PFSK-1 (cell line): ENCODE data around the gene BMP2K.

Source experiments
- FOXP2 ChIP-seq: optimal IDR thresholded peaks from 2 replicates; pipeline ENCODE3; 2011; ENCODE audit warnings: borderline replicate concordance, control low read depth, inconsistent platforms; ENCODE audit not compliant: insufficient read depth; ENCODE audit errors: extremely low read length, extremely low read depth
- POLR2AphosphoS5 ChIP-seq: IDR thresholded peaks from 2 replicates; pipeline ENCODE4 v1.6.1; 2012; ENCODE audit warnings: low read depth, mild to moderate bottlenecking, control low read depth, low read length, moderate library complexity
- REST ChIP-seq, 2 experiments: IDR thresholded peaks; 2 replicates each; pipeline versions ENCODE4 v1.6.1 to v1.8.0; 2011 to 2012; ENCODE audit warnings: low read depth in 2 of 2, low read length in 2 of 2, control low read depth in 1 of 2, inconsistent platforms in 1 of 2, mild to moderate bottlenecking in 1 of 2, moderate library complexity in 1 of 2; ENCODE audit not compliant: insufficient read depth in 1 of 2
- SIN3A ChIP-seq: IDR thresholded peaks from 2 replicates; pipeline ENCODE4 v1.6.1; 2012; ENCODE audit warnings: mild to moderate bottlenecking, low read length, moderate library complexity, borderline replicate concordance; ENCODE audit not compliant: insufficient read depth
- TAF1 ChIP-seq: IDR thresholded peaks from 2 replicates; pipeline ENCODE4 v1.6.1; 2012; ENCODE audit warnings: low read length, control low read depth, borderline replicate concordance; ENCODE audit not compliant: insufficient read depth

GRCh38 chr4:78735697-78736096 is 40.5 kb upstream of the BMP2K start:
- no peak for TF ChIP-seq REST (IDR thresholded peaks at IDR 0.05; ENCODE audit: insufficient read depth in 1 of 2, low read depth in 2 of 2, low read length in 2 of 2)
- TF ChIP-seq POLR2AphosphoS5: no peak
- no peak for TF ChIP-seq SIN3A
- no peak for TF ChIP-seq TAF1
- TF ChIP-seq FOXP2: no peak
